Measurements from ENCODE around the gene IQSEC1. TPM values are rescaled to one million over a fixed set of nuclear protein-coding genes. Genes with fewer than 3 reads are reported as not detected.

The IQSEC1 gene
- total and polyA plus RNA-seq, 9 of the 15 experiments (the other 6 are each of a cell fraction or from before 2014, with no cell fraction given) = 0.56 to 39.0 (median 6.8) TPM

DNA sequence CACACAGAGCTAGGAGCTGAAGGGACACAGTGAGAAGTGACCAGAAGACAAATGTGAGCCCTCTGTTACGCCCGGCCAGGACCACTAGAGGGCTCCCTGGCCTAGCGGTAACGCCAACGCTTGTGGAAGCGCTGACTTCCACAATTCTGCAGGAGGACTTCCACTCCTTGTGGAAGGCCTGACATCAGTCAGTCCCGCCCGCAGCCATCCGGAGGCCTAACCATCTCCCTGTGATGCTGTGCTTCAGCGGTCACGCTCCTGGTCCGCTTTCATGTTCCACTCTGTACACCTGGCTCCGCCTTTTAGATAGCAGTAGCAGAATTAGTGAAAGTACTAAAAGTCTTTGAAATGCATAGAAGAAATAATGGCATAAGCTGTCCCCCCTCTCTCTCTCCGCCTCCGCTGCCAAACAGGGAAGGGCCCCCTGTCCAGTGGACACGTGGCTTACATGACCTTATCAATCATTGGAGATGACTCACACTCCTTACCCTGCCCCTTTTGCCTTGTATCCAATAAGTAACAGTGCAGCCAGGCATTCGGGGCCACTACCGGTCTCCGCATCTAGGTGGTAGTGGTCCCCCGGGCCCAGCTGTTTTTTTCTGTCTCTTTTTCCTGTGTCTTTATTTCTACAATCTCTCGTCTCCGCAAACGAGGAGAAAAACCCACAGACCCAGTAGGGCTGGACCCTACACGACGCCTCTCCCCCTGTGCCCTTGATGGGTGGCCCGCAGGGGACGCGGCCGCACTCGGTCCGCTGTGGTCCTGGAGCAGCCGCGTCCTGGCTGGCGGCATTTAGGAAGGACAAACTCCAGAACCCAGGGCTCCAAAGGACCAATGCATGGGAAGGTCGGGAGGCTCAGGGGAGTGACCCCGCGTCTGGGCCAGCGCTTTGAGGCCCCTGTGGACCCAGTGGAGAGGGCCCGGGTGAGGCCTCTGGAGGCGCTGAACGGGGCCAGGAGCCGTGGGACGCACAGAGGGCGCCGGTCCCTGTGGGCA is 204.9 kb downstream of the IQSEC1 start (continued):
- TF ChIP-seq, protein P1, sequence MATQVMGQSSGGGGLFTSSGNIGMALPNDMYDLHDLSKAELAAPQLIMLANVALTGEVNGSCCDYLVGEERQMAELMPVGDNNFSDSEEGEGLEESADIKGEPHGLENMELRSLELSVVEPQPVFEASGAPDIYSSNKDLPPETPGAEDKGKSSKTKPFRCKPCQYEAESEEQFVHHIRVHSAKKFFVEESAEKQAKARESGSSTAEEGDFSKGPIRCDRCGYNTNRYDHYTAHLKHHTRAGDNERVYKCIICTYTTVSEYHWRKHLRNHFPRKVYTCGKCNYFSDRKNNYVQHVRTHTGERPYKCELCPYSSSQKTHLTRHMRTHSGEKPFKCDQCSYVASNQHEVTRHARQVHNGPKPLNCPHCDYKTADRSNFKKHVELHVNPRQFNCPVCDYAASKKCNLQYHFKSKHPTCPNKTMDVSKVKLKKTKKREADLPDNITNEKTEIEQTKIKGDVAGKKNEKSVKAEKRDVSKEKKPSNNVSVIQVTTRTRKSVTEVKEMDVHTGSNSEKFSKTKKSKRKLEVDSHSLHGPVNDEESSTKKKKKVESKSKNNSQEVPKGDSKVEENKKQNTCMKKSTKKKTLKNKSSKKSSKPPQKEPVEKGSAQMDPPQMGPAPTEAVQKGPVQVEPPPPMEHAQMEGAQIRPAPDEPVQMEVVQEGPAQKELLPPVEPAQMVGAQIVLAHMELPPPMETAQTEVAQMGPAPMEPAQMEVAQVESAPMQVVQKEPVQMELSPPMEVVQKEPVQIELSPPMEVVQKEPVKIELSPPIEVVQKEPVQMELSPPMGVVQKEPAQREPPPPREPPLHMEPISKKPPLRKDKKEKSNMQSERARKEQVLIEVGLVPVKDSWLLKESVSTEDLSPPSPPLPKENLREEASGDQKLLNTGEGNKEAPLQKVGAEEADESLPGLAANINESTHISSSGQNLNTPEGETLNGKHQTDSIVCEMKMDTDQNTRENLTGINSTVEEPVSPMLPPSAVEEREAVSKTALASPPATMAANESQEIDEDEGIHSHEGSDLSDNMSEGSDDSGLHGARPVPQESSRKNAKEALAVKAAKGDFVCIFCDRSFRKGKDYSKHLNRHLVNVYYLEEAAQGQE (IDR thresholded peaks at IDR 0.05; ENCODE audit: borderline replicate concordance) = peak; percentile 93
- TF ChIP-seq, protein P1 (CRISPR knock-in tag; IDR thresholded peaks at IDR 0.05; ENCODE audit: low read depth) = no peak
- peak; percentile 66 for TF ChIP-seq BCOR (IDR thresholded peaks at IDR 0.05)
- TF ChIP-seq GTF2E2 (tag; IDR thresholded peaks at IDR 0.05) = peak; percentile 60; the same call in 1 of the 2 replicates
- TF ChIP-seq MEIS2 (IDR thresholded peaks at IDR 0.05; ENCODE audit: partially characterized antibody) = peak; percentile 90
- TF ChIP-seq, protein P2, sequence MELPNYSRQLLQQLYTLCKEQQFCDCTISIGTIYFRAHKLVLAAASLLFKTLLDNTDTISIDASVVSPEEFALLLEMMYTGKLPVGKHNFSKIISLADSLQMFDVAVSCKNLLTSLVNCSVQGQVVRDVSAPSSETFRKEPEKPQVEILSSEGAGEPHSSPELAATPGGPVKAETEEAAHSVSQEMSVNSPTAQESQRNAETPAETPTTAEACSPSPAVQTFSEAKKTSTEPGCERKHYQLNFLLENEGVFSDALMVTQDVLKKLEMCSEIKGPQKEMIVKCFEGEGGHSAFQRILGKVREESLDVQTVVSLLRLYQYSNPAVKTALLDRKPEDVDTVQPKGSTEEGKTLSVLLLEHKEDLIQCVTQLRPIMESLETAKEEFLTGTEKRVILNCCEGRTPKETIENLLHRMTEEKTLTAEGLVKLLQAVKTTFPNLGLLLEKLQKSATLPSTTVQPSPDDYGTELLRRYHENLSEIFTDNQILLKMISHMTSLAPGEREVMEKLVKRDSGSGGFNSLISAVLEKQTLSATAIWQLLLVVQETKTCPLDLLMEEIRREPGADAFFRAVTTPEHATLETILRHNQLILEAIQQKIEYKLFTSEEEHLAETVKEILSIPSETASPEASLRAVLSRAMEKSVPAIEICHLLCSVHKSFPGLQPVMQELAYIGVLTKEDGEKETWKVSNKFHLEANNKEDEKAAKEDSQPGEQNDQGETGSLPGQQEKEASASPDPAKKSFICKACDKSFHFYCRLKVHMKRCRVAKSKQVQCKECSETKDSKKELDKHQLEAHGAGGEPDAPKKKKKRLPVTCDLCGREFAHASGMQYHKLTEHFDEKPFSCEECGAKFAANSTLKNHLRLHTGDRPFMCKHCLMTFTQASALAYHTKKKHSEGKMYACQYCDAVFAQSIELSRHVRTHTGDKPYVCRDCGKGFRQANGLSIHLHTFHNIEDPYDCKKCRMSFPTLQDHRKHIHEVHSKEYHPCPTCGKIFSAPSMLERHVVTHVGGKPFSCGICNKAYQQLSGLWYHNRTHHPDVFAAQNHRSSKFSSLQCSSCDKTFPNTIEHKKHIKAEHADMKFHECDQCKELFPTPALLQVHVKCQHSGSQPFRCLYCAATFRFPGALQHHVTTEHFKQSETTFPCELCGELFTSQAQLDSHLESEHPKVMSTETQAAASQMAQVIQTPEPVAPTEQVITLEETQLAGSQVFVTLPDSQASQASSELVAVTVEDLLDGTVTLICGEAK (IDR thresholded peaks at IDR 0.05) = peak; percentile 54; the same call in 1 of the 2 replicates
- TF ChIP-seq, protein P2 (CRISPR knock-in tag; IDR thresholded peaks at IDR 0.05) = no peak
